ENCODE data around the gene ACAP2.
"Not testable (repeated sequence)": the region's sequence is repeated elsewhere in the genome, so short reads cannot be mapped to it uniquely, and the experiment has no call there.

ACAP2 gene

DNA sequence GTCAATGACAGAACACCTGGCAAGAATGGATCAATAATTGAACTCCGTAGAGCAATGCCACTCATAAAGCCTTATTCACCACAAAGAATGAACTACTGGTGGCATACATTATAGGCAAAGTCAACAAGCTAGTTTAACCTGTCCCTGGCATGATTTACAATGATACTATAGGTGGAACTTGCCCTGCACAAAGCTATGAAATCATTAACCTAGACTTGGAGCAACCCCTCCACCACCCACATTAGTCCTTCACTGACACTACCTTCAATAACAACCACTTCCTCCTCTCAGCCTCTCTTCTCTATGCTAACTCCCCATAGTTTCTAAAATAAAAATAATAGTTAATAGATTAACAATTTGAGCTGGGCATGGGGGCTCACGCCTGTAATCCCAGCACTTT, 54.4 kb downstream of the ACAP2 start:
- DNase-seq (ENCODE audit: low read depth), result no peak

GRCh38 chr3:195386739-195387138, 56.1 kb downstream of the ACAP2 start:
- no peak for DNase-seq (ENCODE audit: low read depth)

- DNase-seq (ENCODE audit: low read depth), result no peak
These were observed 57.3 kb downstream of the ACAP2 start for GRCh38 chr3:195385526-195385925.

GRCh38 chr3:195384952-195385351, 57.9 kb downstream of the ACAP2 start:
- DNase-seq (ENCODE audit: low read depth), result no peak

DNA sequence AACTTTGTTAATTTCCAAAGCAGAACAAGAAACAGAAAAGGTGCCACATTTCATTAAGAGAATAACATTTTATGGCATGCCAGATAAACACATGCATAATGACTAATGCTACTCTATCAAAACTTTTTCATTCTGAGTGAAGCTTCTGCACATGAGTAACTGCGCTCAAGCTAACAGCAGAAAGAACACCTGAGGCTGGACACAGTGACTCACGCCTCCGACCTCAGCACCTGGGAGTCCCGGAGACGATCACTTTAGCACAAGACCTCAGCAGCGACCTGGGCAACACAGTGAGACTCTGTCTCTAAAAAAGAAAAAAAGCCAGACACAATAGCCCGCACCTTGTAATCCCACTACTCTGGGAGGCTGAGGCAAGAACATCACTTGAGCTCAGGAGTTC, 70.6 kb downstream of the ACAP2 start:
- no peak for DNase-seq (ENCODE audit: low read depth)

DNA sequence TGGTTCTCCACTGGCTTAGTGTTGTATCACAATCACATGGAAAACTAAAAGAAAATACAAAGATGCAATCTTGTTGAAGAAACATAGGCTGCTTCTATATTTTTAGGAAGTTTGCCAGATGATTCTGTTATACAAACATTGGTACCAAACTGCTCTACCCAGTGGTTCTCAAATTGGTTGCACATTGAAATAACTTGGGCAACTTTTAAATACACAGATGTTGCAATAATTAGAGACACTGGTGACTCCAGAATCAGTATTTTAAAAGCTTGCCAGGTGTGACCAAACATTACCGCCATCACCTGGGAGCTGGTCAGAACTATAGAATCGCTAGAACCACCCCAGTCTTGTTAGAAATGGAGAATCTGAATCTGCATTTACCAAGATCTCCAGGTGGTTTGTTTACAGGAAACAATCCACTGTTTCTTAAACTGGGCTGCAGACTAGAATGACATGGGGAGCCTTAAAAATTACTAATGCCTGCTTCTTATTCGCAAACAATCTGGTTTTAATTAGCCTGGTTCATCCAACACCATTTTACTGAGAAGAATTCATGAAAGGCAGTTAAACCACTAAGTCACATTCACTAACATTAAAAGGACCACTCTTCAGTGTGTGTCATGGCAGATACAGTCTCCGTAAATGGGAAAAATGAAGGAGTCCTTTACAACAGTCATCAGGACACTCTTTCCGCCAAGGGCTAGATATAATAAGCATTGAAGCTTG, 76.5 kb downstream of the ACAP2 start:
- no peak for DNase-seq (ENCODE audit: low read depth)

- DNase-seq (ENCODE audit: low read depth), result no peak
These were observed 77.4 kb downstream of the ACAP2 start for GRCh38 chr3:195365371-195365770.

DNA sequence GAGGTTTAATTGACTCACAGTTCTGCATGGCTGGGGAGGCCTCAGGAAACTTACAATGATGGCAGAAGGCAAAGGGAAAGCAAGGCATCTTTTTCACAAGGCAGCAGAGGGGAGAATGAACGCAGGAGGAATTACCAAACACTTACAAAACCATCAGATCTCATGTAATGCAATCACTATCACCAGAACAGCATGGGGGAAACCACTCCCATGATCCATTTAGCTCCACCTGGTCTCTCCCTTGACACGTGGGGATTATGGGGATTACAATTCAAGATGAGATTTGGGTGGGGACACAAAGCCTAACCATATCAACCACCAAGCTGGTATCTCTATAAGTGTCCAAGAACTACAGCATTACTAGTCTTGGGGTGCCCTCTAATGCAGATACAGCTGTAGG, 85.0 kb downstream of the ACAP2 start:
- DNase-seq (ENCODE audit: low read depth), result not testable (repeated sequence)

- DNase-seq (ENCODE audit: low read depth), result no peak
These were observed 86.4 kb downstream of the ACAP2 start for GRCh38 chr3:195356151-195357086.

DNA sequence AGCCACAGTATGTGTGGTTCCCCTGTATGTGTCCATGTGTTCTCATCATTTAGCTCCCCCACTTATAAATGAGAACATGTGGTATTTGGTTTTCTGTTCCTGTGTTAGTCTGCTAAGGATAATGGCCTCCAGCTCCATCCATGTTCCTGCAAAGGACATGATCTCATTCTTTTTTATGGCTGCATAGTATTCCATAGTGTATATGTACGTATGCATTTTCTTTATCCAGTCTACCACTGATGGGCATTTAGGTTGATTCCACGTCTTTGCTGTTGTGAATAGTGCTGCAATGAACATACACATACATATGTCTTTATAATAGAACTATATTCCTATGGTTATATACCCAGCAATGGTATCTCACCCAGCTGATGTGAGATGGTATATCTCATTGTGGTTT, 88.8 kb downstream of the ACAP2 start:
- not testable (repeated sequence) for DNase-seq (ENCODE audit: low read depth)

GRCh38 chr3:195352895-195353488, 89.8 kb downstream of the ACAP2 start:
- no peak for DNase-seq (ENCODE audit: low read depth)

DNA sequence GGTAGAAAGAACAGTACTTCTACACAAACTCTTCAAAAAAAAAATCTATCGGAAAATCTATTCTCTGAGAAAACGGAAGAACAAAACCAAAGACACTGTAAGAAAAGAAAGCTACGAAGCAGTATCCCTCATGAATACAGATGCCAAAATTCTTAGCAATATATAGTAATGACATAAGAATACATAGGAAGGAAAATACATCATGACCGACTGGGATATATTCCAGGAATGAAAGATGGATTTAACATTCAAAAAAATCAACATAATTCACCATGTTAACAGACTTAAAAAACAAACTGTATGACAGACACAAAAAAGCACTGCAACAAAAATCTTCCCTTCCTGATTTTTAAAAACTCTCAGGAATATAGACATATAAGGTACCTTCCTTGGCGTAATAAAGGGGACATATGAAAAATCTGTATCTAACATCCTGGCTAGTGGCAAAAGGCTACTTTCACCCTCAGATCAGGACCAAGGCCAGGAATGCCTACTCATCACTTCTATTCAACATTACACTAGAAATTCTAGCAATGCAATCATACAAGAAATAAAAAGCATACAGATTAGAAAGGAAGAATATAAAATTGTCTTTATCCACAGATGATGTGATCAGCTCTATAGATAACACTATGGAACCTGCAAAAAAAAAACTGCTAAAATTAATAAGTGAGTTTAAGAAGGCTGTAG, 94.2 kb downstream of the ACAP2 start:
- no peak for DNase-seq (ENCODE audit: low read depth)

DNA sequence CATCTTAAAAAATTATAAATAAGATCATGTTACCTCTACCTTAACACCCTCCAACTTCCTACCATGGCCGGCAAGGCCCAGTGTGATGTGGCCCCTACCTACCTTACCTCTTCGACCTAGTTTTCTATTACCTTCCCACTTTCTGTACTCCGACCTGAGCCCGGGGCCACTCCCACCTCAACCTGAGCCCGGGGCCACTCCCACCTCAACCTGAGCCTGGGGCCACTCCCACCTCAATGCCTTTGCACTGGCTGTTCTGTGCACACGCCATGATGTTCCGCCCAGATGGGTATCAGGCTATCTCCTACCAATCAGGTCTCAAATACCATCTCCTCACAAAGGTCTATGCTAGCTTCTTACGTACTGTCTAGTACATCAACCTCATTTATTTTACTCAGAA, 105.1 kb downstream of the ACAP2 start:
- DNase-seq (ENCODE audit: low read depth), result no peak

GRCh38 chr3:195334967-195335366, 107.9 kb downstream of the ACAP2 start:
- DNase-seq (ENCODE audit: low read depth), result no peak

DNA sequence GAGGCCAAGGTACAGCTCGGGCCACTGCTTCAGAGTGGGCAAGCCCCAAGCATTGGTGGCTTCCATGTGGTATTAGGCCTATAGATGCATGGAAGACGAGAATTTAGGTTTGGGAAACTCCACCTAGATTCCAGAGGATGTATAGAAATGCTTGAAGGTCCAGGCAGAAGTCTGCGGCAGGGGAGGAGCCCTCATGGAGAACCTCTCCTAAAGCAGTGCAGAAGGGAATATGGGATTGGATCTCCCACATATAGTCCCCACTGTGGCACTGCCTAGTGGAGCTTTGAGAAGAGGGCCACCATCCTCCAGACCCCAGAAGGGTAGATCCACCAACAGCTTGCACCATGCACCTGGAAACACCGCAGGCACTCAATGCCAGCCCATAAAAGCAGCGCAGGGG, 123.8 kb downstream of the ACAP2 start:
- no peak for DNase-seq (ENCODE audit: low read depth)

- DNase-seq (ENCODE audit: low read depth), result no peak
These were observed 130.1 kb downstream of the ACAP2 start for GRCh38 chr3:195312714-195313113.

GRCh38 chr3:195307711-195308110, 135.1 kb downstream of the ACAP2 start:
- DNase-seq (ENCODE audit: low read depth), result no peak

GRCh38 chr3:195306369-195306768, 136.5 kb downstream of the ACAP2 start:
- DNase-seq (ENCODE audit: low read depth), result no peak

- no peak for DNase-seq (ENCODE audit: low read depth)
These were observed 140.4 kb downstream of the ACAP2 start for GRCh38 chr3:195302431-195302830.

DNA sequence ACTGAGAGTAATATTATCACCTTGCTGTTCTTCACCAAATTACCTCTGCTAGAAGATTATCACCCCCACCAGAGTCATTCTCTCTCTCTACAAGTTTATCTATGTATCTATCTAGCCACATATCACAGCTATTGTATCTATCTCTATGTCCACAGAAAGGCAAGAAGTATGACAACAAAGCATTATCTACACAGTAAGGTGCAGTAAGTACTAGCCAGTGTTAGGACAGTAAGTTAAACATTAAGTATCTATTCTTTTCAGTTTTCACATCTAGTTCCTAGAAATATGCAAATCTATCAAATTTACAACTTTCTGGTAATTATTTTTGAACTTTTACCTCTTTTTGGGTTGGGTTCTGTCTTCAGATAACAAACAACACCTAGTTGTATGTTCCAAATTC, 145.4 kb downstream of the ACAP2 start:
- no peak for DNase-seq (ENCODE audit: low read depth)

- DNase-seq (ENCODE audit: low read depth), result no peak
These were observed 146.2 kb downstream of the ACAP2 start for GRCh38 chr3:195296662-195297061.

DNA sequence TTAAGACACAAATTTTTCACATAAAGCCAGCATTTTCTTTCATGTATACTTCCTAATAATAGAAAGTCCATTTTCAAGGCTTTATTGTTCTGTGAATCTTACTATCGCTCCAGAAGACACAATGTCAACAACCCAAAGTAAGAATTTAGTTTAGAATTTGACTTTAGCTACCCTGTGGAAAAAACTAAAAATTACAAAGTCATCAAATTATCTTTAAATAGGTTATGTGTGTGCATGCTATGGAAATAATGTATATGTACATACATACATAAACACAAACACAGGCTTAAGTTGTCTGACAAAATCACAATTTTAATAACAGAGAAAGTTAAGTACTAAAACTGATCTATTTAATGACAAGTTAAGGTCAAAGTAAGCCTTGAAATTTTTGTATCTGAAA, 151.7 kb downstream of the ACAP2 start:
- DNase-seq (ENCODE audit: low read depth), result no peak

Measured in stimulated activated CD8-positive, alpha-beta memory T cell treated with anti-CD3 and anti-CD28 coated beads, Interleukin-4, amount 100 ng/mL, for 24 hours (primary cell).